ENCODE data around the gene XAF1.
"Not testable (repeated sequence)": the region's sequence is repeated elsewhere in the genome, so short reads cannot be mapped to it uniquely, and the experiment has no call there.

Gene XAF1

DNA sequence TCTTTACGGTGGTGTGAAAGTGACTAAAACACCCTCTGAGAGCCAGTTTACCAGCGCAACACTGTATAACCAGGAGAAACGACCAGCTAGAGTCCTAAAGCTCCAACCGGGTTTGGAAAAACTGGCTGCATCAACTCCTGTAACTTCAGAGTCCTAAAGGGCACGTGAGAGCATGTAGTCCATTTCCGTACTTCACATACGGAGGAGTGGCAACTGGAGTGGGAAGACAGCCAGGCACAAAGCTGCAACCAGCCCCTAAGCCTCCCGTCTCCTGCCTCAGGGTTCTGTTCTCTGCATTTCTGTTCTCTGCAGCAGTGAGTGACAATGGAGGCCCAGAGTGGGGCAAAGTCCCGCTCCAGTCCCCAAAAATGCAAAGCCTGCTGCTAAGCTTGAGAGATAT, 56.4 kb downstream of the XAF1 start:
- DNase-seq: no peak

- DNase-seq: no peak
Observed at GRCh38 chr17:6815775-6816174, 59.9 kb downstream of the XAF1 start.

DNA sequence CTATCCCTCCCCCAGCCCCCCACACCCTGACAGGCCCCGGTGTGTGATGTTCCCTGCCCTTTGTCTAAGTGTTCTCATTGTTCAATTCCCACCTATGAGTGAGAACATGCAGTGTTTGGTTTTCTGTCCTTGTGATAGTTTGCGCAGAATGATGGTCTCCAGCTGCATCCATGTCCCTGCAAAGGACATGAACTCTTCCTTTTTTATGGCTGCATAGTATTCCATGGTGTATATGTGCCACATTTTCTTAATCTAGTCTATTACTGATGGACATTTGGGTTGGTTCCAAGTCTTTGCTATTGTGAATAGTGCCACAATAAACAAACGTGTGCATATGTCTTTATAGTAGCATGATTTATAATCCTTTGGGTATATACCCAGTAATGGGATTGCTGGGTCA, 60.5 kb downstream of the XAF1 start:
- DNase-seq: not testable (repeated sequence)

- no peak for DNase-seq
Observed at GRCh38 chr17:6818938-6819337, 63.1 kb downstream of the XAF1 start.

DNA sequence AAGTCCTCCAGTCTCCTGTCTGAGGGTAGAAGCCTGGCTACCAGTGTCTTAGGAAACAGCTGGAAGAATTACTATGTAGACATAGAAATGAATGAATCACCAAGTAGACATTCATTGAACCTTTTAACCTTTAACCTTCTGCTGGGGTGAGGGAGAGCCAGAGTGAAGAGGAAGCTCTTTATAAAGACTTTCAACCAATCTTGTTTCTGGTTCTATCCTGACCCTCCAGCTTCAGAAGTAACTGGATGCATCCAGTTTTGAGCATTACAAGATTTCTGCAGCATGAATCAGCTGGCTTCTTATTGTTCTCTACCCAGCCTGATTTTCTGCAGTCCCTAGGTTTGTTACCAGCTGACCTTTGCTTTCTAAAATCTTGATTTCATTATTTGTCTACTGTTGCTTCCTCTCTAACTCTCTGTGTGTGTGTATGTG, 67.2 kb downstream of the XAF1 start:
- no peak for DNase-seq
